Hippocampal formation (tissue), 2 donors: ENCODE results near the gene ARHGAP6.

ENCODE experiments used
- DNase-seq, 2 donors: peaks; one replicate each; lab custom pipeline; 2025; lab: John Stamatoyannopoulos, UW

The ARHGAP6 gene

GRCh38 chrX:11215191-11215921 lies 450.4 kb downstream of the ARHGAP6 start:
- DNase-seq, result no peak

DNA sequence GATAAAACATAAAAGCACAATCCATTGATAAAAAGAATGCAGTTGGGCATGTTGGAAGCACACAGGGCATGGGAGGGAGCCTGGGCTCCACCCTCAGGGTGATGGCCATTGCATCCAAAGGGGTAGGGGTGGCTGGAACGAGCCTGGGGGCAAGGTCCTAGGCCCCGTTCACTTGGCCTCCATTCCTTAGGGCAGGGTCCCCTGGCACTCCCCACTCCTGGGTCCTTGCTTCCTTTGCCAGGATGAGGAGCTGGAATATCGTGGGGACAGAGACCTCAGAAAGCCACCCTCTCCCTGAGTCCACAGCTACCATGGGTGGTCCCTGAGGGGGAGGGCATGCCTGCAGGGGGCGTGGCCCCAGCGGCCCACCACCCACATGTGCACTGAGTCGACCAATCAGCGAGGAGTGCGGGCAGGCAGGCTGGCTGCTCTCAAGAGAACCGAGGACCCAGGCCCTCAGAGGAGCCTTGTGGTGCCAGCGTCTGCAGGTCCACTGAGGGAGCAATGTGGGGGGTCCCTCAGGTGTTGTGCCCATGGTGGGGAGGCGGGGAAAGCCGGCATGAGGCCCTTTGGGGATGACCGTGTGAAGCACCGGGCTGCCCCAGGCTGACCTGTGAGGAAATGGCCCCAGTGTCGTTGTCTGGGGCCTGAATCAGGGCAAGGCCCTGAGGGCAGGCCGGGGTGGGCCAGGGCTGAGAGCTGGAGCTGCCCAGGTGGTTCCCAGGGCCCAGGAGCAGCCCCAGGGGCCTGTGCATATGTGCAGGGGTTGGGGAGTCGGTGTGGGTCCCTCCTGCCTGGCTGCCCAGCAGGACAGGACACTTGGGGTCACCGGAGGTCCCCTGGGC lies 451.2 kb downstream of the ARHGAP6 start:
- DNase-seq, result no peak

- no peak for DNase-seq
Measured at GRCh38 chrX:11212741-11213140, 453.0 kb downstream of the ARHGAP6 start.

DNA sequence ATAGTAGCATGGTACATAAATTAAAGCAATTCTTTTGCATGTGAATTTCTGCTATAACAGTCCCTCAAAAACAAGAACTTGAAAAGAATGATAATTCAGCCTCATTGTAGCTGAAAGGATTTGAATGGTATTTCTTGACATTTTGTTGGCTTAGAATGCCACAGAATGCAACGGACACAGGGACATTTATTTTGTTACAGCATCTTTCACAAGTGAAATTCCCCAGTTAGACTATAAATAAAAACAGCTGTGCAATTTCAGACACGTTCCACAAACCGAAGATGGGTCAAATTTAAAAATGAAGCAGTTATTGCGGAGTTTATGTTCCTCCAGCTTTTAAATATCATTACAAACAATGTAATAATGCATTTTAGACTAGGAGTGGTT lies 455.3 kb downstream of the ARHGAP6 start:
- no peak for DNase-seq

DNA sequence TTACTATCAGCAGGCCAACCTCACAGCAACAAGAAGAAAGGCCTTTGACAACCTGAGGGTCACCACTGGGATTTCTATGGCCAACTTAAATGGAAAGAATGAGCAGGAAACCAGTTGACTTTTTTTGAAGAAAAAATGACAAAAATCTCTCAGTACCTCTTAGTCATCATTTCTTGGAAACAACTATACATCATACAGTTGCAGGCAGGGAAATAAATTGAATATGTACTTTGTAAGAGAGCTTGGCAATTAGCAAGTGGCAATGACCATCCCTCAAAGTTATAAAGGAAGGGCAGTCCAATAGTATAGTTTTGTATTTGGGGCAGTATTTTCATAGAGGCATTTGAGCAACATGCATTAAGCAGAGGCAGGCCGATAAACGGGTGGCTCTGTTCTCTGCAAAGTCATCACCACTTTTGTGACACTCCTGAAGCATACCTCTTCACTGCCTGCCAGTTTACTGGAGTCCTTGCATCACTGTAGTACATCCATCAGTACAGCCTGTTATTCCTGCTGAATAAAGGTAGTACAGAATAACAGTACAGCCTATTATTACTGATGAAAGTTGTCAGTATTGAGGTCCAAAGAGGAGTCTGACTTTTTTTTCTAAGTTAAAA lies 455.8 kb downstream of the ARHGAP6 start:
- DNase-seq, result no peak

DNA sequence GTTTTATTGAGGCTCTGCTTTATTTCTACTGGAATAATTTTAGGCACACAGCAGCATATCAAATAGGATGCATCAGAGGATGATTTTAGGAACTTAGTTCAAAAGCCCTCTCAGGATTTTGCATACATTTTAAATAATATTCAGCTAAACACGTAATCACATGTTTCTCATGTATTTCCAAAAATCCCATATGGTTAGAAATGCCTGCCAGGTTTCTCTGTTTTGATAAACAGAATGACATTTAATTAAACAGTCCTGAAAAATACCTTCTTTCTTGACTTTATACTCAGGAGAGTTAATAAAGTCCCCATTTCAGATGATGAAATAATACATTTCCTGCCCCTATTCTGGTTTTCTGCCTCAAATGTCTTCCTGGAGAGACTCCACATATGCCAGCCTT lies 459.0 kb downstream of the ARHGAP6 start:
- no peak for DNase-seq

DNA sequence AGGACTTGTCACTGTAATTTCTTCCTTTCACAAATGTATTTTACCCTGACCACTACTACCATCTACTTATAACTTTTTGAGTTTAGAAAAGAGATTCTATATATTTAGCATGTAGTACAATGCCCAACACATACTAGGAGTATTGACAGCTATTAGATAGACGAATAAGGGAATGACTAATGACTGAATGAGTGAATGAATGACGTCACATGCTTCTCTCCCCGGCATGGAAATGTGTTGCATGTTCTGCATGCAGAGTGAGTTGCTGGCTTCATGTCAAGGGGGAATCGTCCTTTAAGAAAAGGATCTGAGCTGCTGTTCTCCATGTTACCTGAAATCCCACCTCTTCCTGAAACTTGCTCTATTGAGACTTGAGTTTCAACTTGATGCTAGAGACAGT lies 459.9 kb downstream of the ARHGAP6 start:
- no peak for DNase-seq

- DNase-seq, result no peak
Measured at GRCh38 chrX:11197671-11198070, 468.0 kb downstream of the ARHGAP6 start.

- no peak for DNase-seq
Measured at GRCh38 chrX:11196476-11196875, 469.2 kb downstream of the ARHGAP6 start.

GRCh38 chrX:11193035-11193469 lies 472.7 kb downstream of the ARHGAP6 start:
- DNase-seq, result no peak

DNA sequence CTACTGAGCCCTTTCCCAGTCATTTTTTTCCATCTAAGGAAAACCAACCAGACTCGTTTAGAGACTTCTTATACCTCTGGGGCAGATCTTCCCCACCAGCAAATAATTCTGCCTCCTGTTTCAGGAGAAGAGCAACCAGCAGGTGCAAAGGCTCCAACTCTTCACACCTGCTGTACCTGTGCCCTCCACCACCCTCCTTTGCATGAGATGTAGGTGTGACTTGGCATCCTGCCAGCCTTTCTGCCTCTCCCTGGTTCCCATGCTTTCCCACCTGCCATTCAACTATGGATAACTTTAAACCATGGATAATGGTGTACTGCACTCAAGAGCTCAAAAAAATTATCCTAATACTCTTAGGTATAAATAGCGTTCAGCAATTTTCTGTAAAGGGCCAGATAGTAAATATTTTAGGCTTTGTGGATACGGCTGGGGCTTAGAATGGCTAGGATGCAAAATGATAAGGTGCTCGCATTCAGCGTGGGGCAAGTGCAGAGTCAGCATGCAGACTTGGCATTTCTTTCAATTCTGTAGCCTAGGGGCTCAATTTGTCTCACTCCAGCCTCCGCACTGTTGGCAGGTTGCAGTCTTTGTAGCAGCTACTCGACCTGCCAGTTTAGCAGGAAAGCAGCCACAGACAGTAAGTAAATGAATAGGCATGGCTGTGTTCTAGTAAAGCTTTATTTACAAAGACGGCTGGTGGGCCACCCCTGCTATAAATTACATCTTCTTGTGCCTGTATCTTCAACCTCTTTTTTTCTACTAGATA lies 474.8 kb downstream of the ARHGAP6 start:
- no peak for DNase-seq

DNA sequence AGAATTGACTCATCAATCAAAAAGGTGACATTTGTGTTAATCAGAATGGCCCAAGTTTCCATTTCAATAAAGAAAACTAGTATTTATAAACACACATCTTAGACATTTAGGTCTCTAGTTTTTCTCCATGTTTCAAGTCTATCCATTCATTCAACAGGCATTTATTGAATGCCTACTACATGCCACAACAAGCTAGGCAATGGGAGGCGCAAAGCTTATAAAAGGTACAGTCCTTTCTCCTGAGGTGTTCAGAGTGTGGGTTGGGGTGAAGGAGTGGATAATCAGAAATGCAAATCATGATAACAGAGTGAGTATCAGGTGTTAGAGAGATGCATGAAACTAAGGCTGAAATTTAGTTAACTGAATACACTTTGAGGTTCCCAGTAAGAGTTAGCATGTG lies 476.6 kb downstream of the ARHGAP6 start:
- no peak for DNase-seq

DNA sequence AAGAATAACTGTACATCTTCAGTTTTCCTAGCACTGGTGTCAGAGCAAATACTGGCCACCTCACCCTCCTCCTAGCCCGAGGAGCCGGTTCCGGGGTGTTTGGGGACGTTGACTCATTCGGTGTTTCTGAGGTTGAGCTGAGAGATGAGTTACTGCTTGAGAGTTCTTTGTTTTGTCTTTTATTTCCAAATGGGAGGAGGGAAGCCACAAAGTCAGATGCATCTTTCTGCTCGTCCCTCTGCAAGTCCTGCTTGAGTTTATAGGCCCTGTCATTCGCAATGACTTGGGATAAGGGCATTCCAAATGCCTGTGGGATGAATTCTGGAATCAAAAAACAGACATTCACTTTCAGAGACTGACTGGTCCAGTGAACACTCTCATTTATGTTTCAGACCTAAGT lies 477.1 kb downstream of the ARHGAP6 start:
- no peak for DNase-seq

DNA sequence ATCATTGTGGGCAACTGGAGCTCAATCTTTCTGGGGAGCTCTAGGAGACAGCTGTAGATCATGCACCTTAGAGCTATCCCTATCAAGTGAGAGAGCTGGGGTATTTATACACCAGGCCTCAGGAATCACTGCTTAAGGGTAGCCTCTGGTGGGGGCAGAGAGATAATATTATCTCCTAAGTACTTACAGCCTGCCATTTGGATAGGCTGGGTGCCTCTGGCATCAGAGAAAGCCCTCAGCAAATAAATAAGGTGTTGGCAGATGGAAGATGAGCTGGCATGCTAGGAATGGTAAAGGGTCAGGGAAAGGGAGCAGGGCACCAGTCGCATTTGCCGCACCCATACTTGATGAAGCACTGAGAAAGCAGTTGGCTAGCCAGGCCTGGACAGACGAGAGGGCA lies 478.7 kb downstream of the ARHGAP6 start:
- no peak for DNase-seq

GRCh38 chrX:11185861-11186260 lies 479.9 kb downstream of the ARHGAP6 start:
- DNase-seq, result no peak

- DNase-seq, result no peak
Measured at GRCh38 chrX:11180571-11180970, 485.1 kb downstream of the ARHGAP6 start.

- DNase-seq, result no peak
Measured at GRCh38 chrX:11172415-11172814, 493.3 kb downstream of the ARHGAP6 start.

DNA sequence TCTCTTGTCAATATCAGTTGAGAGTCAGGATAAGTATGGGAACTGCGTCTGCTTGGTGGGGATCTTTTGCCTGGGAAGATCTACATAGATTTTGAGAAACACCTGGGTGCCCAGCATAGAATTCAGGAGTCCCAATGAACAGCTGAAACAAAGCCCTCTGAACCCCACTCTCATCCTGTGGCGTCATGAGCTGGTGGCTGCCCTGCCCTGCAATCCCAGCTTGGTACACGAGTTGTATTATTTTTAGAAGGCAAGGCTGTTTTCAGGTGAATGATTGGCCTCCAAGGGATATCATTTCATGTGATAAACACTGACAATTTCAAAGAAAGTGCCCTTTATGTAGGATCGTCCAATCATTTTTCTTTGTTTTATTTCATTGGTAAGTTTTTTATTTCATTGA lies 493.8 kb downstream of the ARHGAP6 start:
- no peak for DNase-seq

- DNase-seq, result no peak
Measured at GRCh38 chrX:11164433-11164832, 501.3 kb downstream of the ARHGAP6 start.

DNA sequence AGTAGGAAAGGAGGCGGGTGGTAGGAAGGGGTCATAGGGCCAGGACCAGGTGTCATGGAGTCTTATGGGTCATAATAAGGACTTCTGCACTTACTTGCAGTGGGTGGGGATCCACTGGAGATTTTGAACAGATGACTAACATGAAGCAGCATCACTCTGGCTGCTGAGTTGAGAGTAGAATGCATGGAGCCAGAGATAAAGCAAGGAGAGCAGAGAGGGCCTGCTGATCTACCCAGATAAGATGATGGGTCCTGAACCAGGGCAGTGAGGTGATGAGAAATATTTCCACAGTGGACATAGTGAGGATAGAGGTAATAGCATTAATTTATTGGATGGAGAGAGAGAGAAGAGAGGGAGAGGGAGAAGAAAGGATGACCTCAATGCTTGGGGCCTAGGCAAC lies 506.6 kb downstream of the ARHGAP6 start:
- no peak for DNase-seq

- no peak for DNase-seq
Measured at GRCh38 chrX:11151799-11152559, 513.7 kb downstream of the ARHGAP6 start.
